WERI-Rb-1 (cell line): ENCODE results near the gene CELF2.

Experiments used
- DNase-seq: peaks from one replicate; pipeline ENCODE4 v3.0.0-alpha.2; 2020
- H3K27ac ChIP-seq: fragments of 250-450 bp; sonication (Bioruptor Pico); 2 replicates; pipeline ENCODE4 v1.5.1; 2020; ENCODE audit warnings: mild to moderate bottlenecking, moderate library complexity
- H3K27me3 ChIP-seq: fragments of 250-450 bp; sonication (Bioruptor Pico); 2 replicates; pipeline ENCODE4 v1.5.1; 2021; ENCODE audit warnings: mild to moderate bottlenecking, low read depth, moderate library complexity; ENCODE audit not compliant: insufficient read depth, severe bottlenecking
- H3K36me3 ChIP-seq: fragments of 250-450 bp; sonication (Bioruptor Pico); 2 replicates; pipeline ENCODE4 v1.5.1; 2020; ENCODE audit warnings: mild to moderate bottlenecking, moderate library complexity
- H3K4me3 ChIP-seq: 2 replicates; pipeline ENCODE4 v1.5.1; 2011; ENCODE audit warnings: low read depth, mild to moderate bottlenecking, control low read depth, low read length
- H3K9me3 ChIP-seq: fragments of 250-450 bp; sonication (Bioruptor Pico); 2 replicates; pipeline ENCODE4 v1.5.1; 2021; ENCODE audit warnings: mild to moderate bottlenecking, moderate library complexity; ENCODE audit not compliant: severe bottlenecking
- CTCF ChIP-seq: IDR thresholded peaks from 2 replicates; pipeline ENCODE4 v1.5.1; 2011; ENCODE audit warnings: low read depth, mild to moderate bottlenecking, control low read depth, inconsistent platforms, low read length

Gene CELF2

GRCh38 chr10:11014671-11015445 lies 2.8 kb upstream of the CELF2 start:
- Histone ChIP-seq H3K36me3 (no peaks in the 10 kb centered on the region), H3K9me3 (no peaks in the 10 kb centered on the region), H3K27me3 (no peaks in the 10 kb centered on the region), H3K27ac (no peak overlapping the region), H3K4me3 (no peak overlapping the region)
- TF ChIP-seq CTCF, result no peak
- no peak for DNase-seq

- H3K27me3 ChIP-seq, result no peaks in the 10 kb centered on the region
- no peak overlapping the region for H3K4me3 ChIP-seq
- no peak for TF ChIP-seq CTCF
- no peak for DNase-seq
- H3K27ac ChIP-seq, result no peak overlapping the region
- H3K9me3 ChIP-seq, result no peaks in the 10 kb centered on the region
- no peaks in the 10 kb centered on the region for H3K36me3 ChIP-seq
Observed at GRCh38 chr10:11015446-11015934, 2.2 kb upstream of the CELF2 start.

GRCh38 chr10:11017000-11017569 lies 587 bp upstream of the CELF2 start:
- Histone ChIP-seq H3K4me3 (peak overlapping the region; percentile 40), H3K27ac (peak overlapping the region; percentile 53), H3K9me3 (no peaks in the 10 kb centered on the region), H3K36me3 (no peaks in the 10 kb centered on the region), H3K27me3 (no peaks in the 10 kb centered on the region)
- DNase-seq, result no peak
- no peak for TF ChIP-seq CTCF

- Histone ChIP-seq H3K27ac (no peak overlapping the region), H3K36me3 (no peaks in the 10 kb centered on the region), H3K4me3 (peak overlapping the region; percentile 45), H3K27me3 (no peaks in the 10 kb centered on the region), H3K9me3 (no peaks in the 10 kb centered on the region)
- peak; percentile 8 for DNase-seq
- no peak for TF ChIP-seq CTCF
Observed at GRCh38 chr10:11018432-11018841, 765 bp downstream of the CELF2 start.

GRCh38 chr10:11018855-11019631 lies 1.4 kb downstream of the CELF2 start:
- peak overlapping the region; percentile 45 for H3K4me3 ChIP-seq
- no peak for DNase-seq

More at GRCh38 chr10:11018855-11019631, 1.4 kb downstream of the CELF2 start:
- H3K36me3 ChIP-seq, result no peaks in the 10 kb centered on the region
- no peak for TF ChIP-seq CTCF
- no peaks in the 10 kb centered on the region for H3K27me3 ChIP-seq
- H3K27ac ChIP-seq, result no peak overlapping the region
- no peaks in the 10 kb centered on the region for H3K9me3 ChIP-seq
